B cell (primary cell): Measurements from ENCODE around the gene AUTS2. TPM values are rescaled to one million over a fixed set of nuclear protein-coding genes. Genes with fewer than 3 reads are reported as not detected.

Source experiments
- ATAC-seq: fragments of 200-7000 bp; cut with Tn5 transposase; one replicate; pipeline ENCODE4 v1.10.0; 2021; ENCODE audit warnings: low read depth, mild to moderate bottlenecking, moderate number of reproducible peaks, moderate library complexity
- CTCF ChIA-PET: fragments of 350-600 bp; sonication (Branson Sonifier 250); formaldehyde crosslinking; loops from one replicate; lab custom pipeline; 2021; ENCODE audit warnings: antibody characterized with exemption, inconsistent platforms; lab: Charles Lee
- POLR2A ChIA-PET: fragments of 350-600 bp; sonication (Branson Sonifier 250); formaldehyde crosslinking; loops from one replicate; lab custom pipeline; 2021; ENCODE audit warnings: antibody characterized with exemption; lab: Charles Lee
- DNase-seq: peaks from one replicate; pipeline ENCODE4 v3.0.0; 2013
- H2AFZ ChIP-seq: 2 replicates; pipeline ENCODE4 v1.6.1; 2012; ENCODE audit warnings: mild to moderate bottlenecking, low read depth, low read length; ENCODE audit not compliant: insufficient read depth, poor library complexity, severe bottlenecking
- H3K27ac ChIP-seq, 2 donors: 1 replicate in 1 of 2; 2 replicates in 1 of 2; pipeline ENCODE4 v1.5.1; 2012 to 2013; ENCODE audit warnings: low read length in 2 of 2, mild to moderate bottlenecking in 2 of 2, moderate library complexity in 1 of 2
- H3K27me3 ChIP-seq, 4 experiments: fragments of 200-600 bp in 1 of 4; sonication (generic) in 1 of 4; replicated peaks in 1 of 4; 1 replicate in 2 of 4; 2 replicates in 2 of 4; pipeline versions ENCODE4 v1.6.1 to v1.7.0; 2013 to 2016; ENCODE audit warnings: low read length in 3 of 4, mild to moderate bottlenecking in 2 of 4, mixed read lengths in 1 of 4, moderate library complexity in 1 of 4; ENCODE audit not compliant: insufficient read depth in 4 of 4, control insufficient read depth in 3 of 4; ENCODE audit errors: control extremely low read depth in 1 of 4
- H3K36me3 ChIP-seq, 2 experiments: replicated peaks in 1 of 2; 1 replicate in 1 of 2; 2 replicates in 1 of 2; pipeline versions ENCODE4 v1.6.1 to v1.7.1; 2013; ENCODE audit warnings: low read length in 1 of 2; ENCODE audit not compliant: insufficient read depth in 2 of 2, control insufficient read depth in 1 of 2; ENCODE audit errors: control extremely low read depth in 1 of 2, extremely low read depth in 1 of 2
- H3K4me1 ChIP-seq, 2 donors: fragments of 200-600 bp in 1 of 2; sonication (generic) in 1 of 2; 1 replicate in 1 of 2; 2 replicates in 1 of 2; pipeline versions ENCODE4 v1.5.1 to v1.6.1; 2013 to 2017; ENCODE audit warnings: low read length in 2 of 2; ENCODE audit not compliant: control insufficient read depth in 2 of 2, insufficient read depth in 2 of 2
- H3K4me2 ChIP-seq: replicated peaks from 2 replicates; pipeline ENCODE3; 2012; ENCODE audit warnings: mild to moderate bottlenecking, low read depth, low read length; ENCODE audit not compliant: poor library complexity, severe bottlenecking
- H3K4me3 ChIP-seq, 5 experiments: fragments of 200-600 bp in 1 of 5; sonication (generic) in 1 of 5; 1 replicate in 3 of 5; 2 replicates in 2 of 5; pipeline versions ENCODE4 v1.5.1 to v1.7.0; 2011 to 2016; ENCODE audit warnings: low read length in 4 of 5, mild to moderate bottlenecking in 4 of 5, low read depth in 2 of 5, control low read depth in 1 of 5, moderate library complexity in 1 of 5; ENCODE audit not compliant: insufficient read depth in 1 of 5; ENCODE audit errors: control extremely low read depth in 1 of 5, extremely low read depth in 1 of 5
- H3K79me2 ChIP-seq: fragments of 200-600 bp; sonication (generic); one replicate; pipeline ENCODE4 v1.6.0; 2016; ENCODE audit warnings: low read length; ENCODE audit not compliant: control insufficient read depth, insufficient read depth
- H3K9ac ChIP-seq: fragments of 200-600 bp; sonication (generic); 2 replicates; pipeline ENCODE4 v1.6.1; 2017; ENCODE audit warnings: mild to moderate bottlenecking, low read length, moderate library complexity
- H3K9me3 ChIP-seq, 3 donors: one replicate each; pipeline versions ENCODE4 v1.6.1 to v1.7.1; 2013; ENCODE audit warnings: low read length in 2 of 3; ENCODE audit not compliant: control insufficient read depth in 2 of 3, insufficient read depth in 1 of 3; ENCODE audit errors: control extremely low read depth in 1 of 3
- H4K20me1 ChIP-seq: 2 replicates; pipeline ENCODE4 v1.6.0; 2012; ENCODE audit warnings: mild to moderate bottlenecking, low read length; ENCODE audit not compliant: insufficient read depth, control insufficient read depth, poor library complexity, severe bottlenecking
- H3K27ac Mint-ChIP-seq: one replicate; pipeline ENCODE4 v1.8.0; 2021; ENCODE audit warnings: mixed read lengths
- H3K27me3 Mint-ChIP-seq: one replicate; pipeline ENCODE4 v1.8.0; 2021; ENCODE audit warnings: mixed read lengths
- H3K4me1 Mint-ChIP-seq: one replicate; pipeline ENCODE4 v1.8.0; 2021; ENCODE audit warnings: mixed read lengths
- H3K4me3 Mint-ChIP-seq: one replicate; pipeline ENCODE4 v1.8.0; 2021; ENCODE audit warnings: mixed read lengths
- H3K9me3 Mint-ChIP-seq: one replicate; pipeline ENCODE4 v1.8.0; 2022; ENCODE audit warnings: mixed read lengths; ENCODE audit not compliant: insufficient read depth
- EZH2 ChIP-seq: IDR thresholded peaks from 2 replicates; pipeline ENCODE4 v1.6.1; 2012; ENCODE audit warnings: borderline replicate concordance, low read depth, mild to moderate bottlenecking, moderate library complexity, low read length; ENCODE audit not compliant: insufficient read depth, poor library complexity, severe bottlenecking
- WGBS: methylation state at CpG from one replicate; pipeline ENCODE4 v1.1.5; 2013; ENCODE audit warnings: missing lambda C conversion rate; ENCODE audit not compliant: insufficient coverage; 5-methylcytosine and 5-hydroxymethylcytosine counted together
- intact Hi-C: fragments of 100-400 bp; cut with micrococcal nuclease; formaldehyde crosslinking; loops from one replicate; pipeline ENCODE4 v1.10.0; 2022
- polyA plus RNA-seq: library from polyadenylated mRNA; depleted of rRNA; stranded (reverse); fragments of >200 nt; gene quantifications from 2 replicates; pipeline ENCODE4 v1.2.3, GENCODE V29; 2012
- total RNA-seq, 2 donors: library from RNA; stranded (reverse); fragments of 120-200 nt in 1 of 2; gene quantifications; 1 replicate in 1 of 2; 2 replicates in 1 of 2; pipeline versions ENCODE4 v1.2.3 to v1.2.4, GENCODE V29; 2013 to 2022
- TF ChIP-seq, protein P1 (sequence below): fragments of 200-600 bp; IDR thresholded peaks from one replicate; pipeline ENCODE4 v1.8.0; 2022; ENCODE audit warnings: antibody characterized with exemption, mild to moderate bottlenecking

AUTS2 gene
- total and polyA plus RNA-seq, 2 donors (not counting 1 experiment from before 2014, with no cell fraction given), result 22.3 to 35.0 TPM

GRCh38 chr7:70640266-70640833 lies 1042.1 kb downstream of the AUTS2 start:
- no peak overlapping the region for H3K9ac ChIP-seq
- intact Hi-C loops, result no loop called here
- H3K4me1 ChIP-seq, result no peaks in the 10 kb centered on the region
- H3K4me1 Mint-ChIP-seq, result no peaks in the 10 kb centered on the region
- 92% methylated on average over 4 of the region's 5 CpGs for WGBS
- H3K36me3 ChIP-seq, result no peaks in the 10 kb centered on the region
- H3K79me2 ChIP-seq, result no peaks in the 10 kb centered on the region
- ChIA-PET CTCF (no interaction called here), POLR2A (no interaction called here)
- ATAC-seq (no peak), DNase-seq (no peak)
- TF ChIP-seq, protein P1, sequence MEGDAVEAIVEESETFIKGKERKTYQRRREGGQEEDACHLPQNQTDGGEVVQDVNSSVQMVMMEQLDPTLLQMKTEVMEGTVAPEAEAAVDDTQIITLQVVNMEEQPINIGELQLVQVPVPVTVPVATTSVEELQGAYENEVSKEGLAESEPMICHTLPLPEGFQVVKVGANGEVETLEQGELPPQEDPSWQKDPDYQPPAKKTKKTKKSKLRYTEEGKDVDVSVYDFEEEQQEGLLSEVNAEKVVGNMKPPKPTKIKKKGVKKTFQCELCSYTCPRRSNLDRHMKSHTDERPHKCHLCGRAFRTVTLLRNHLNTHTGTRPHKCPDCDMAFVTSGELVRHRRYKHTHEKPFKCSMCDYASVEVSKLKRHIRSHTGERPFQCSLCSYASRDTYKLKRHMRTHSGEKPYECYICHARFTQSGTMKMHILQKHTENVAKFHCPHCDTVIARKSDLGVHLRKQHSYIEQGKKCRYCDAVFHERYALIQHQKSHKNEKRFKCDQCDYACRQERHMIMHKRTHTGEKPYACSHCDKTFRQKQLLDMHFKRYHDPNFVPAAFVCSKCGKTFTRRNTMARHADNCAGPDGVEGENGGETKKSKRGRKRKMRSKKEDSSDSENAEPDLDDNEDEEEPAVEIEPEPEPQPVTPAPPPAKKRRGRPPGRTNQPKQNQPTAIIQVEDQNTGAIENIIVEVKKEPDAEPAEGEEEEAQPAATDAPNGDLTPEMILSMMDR, result no peak
- TF ChIP-seq EZH2, result no peak
- no peaks in the 10 kb centered on the region for H4K20me1 ChIP-seq
- H3K27ac ChIP-seq, result no peak overlapping the region
- H3K27me3 ChIP-seq, result no peaks in the 10 kb centered on the region
- H3K4me3 Mint-ChIP-seq, result no peak overlapping the region
- no peaks in the 10 kb centered on the region for H3K27me3 Mint-ChIP-seq
- H3K4me2 ChIP-seq, result no peak overlapping the region
- no peak overlapping the region for H2AFZ ChIP-seq
- no peak overlapping the region for H3K27ac Mint-ChIP-seq
- no peak overlapping the region for H3K4me3 ChIP-seq
- peaks cover 0 to 11% (median 4%) of the 10 kb centered on the region in 3 donors for H3K9me3 ChIP-seq
- H3K9me3 Mint-ChIP-seq, result peaks cover 4% of the 10 kb centered on the region

DNA sequence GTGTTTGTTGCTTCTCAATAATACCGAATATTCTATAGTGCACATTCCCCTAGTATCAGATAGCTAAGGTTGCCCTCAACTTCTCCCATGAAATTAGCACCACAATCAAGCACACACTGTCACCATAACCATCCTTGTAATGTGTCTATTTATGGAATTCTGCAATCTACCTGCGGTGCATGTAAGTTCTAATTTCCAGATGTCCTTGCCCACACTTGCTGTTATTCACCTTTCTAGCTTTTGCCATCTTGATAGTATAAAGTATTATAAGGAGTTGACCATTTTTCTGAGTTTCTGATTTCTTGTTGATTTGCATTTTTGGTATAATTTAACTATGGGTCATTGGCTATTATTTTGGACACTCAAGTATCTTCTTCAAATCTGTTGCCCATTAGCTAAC lies 1043.6 kb downstream of the AUTS2 start:
- ATAC-seq (no peak), DNase-seq (no peak)
- POLR2A ChIA-PET, result no interaction called here
- no peak overlapping the region for H3K9ac ChIP-seq
- no peak overlapping the region for H3K4me2 ChIP-seq
- H3K4me1 ChIP-seq, result no peaks in the 10 kb centered on the region
- H3K79me2 ChIP-seq, result no peaks in the 10 kb centered on the region
- CTCF ChIA-PET, result no interaction called here
- no peak overlapping the region for H3K4me3 ChIP-seq
- H3K9me3 Mint-ChIP-seq, result peaks cover 4% of the 10 kb centered on the region
- no peaks in the 10 kb centered on the region for H4K20me1 ChIP-seq
- peaks cover 0 to 11% (median 4%) of the 10 kb centered on the region in 3 donors for H3K9me3 ChIP-seq
- H3K36me3 ChIP-seq, result no peaks in the 10 kb centered on the region
- WGBS, result no CpG with 5 or more reads among the region's 2 CpGs
- H3K27ac Mint-ChIP-seq, result no peak overlapping the region
- no peak overlapping the region for H3K4me3 Mint-ChIP-seq
- H3K27me3 Mint-ChIP-seq, result no peaks in the 10 kb centered on the region
- no peak overlapping the region for H2AFZ ChIP-seq
- TF ChIP-seq, protein P1, result no peak
- TF ChIP-seq EZH2, result no peak
- no peaks in the 10 kb centered on the region for H3K4me1 Mint-ChIP-seq
- intact Hi-C loops, result no loop called here
- no peaks in the 10 kb centered on the region for H3K27me3 ChIP-seq
- H3K27ac ChIP-seq, result no peak overlapping the region
